ENCODE measurements around the gene CARNS1. TPM values are rescaled to one million over a fixed set of nuclear protein-coding genes. Genes with fewer than 3 reads are reported as not detected.

CARNS1 gene
- polyA plus RNA-seq, 1 of the 3 experiments (the other 2 are of a cell fraction): 0.23 TPM

DNA sequence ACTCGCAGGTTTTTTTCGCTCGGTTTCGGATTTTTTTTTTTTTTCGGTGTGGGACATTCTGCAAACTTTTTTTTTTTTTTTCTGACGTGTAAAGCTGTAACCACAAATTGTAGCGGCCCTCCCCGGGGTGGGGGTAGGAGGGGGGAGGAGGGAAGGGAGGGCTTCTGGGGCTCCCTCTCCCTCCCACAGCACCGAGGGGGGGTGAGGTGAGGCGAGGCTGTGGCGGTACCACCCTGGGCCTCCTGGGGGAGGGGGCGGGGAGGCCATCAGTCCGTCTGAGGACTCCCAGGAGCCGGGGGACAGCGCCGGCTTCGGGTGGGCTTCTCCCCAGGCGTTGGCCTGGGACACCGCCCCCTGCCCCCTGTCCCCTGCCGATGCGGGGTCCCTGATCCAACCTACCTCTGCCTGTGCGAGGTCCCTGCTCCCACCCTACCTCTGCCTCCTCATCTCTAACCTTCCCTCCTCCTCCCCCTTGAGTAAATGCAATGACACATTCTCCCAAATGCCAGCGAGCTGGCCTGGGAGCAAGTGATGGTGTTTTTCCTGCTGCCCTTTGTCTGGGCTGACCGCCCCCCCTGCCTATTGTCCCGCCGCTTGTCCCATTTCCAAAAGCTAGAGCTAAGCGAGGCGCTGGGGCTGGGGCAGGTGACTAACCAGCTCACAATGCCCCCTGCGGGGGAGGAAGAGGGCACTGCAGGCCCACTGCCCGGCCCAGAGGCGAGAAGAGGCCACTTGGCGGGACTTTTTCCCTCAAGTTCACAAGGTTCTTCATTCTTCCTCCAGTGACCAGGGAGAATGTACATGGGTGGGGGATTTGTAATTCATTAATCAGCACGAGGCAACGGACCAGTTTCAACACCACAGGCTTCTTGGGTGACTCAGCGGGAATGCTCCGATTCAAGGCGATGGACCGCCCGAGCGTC lies 41.6 kb upstream of the CARNS1 start (continued):
- TF ChIP-seq, protein P1, sequence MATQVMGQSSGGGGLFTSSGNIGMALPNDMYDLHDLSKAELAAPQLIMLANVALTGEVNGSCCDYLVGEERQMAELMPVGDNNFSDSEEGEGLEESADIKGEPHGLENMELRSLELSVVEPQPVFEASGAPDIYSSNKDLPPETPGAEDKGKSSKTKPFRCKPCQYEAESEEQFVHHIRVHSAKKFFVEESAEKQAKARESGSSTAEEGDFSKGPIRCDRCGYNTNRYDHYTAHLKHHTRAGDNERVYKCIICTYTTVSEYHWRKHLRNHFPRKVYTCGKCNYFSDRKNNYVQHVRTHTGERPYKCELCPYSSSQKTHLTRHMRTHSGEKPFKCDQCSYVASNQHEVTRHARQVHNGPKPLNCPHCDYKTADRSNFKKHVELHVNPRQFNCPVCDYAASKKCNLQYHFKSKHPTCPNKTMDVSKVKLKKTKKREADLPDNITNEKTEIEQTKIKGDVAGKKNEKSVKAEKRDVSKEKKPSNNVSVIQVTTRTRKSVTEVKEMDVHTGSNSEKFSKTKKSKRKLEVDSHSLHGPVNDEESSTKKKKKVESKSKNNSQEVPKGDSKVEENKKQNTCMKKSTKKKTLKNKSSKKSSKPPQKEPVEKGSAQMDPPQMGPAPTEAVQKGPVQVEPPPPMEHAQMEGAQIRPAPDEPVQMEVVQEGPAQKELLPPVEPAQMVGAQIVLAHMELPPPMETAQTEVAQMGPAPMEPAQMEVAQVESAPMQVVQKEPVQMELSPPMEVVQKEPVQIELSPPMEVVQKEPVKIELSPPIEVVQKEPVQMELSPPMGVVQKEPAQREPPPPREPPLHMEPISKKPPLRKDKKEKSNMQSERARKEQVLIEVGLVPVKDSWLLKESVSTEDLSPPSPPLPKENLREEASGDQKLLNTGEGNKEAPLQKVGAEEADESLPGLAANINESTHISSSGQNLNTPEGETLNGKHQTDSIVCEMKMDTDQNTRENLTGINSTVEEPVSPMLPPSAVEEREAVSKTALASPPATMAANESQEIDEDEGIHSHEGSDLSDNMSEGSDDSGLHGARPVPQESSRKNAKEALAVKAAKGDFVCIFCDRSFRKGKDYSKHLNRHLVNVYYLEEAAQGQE (IDR thresholded peaks at IDR 0.05; ENCODE audit: low read depth, low read length): peak; percentile 49; the same call in 1 of the 2 replicates
- TF ChIP-seq ELF1 (IDR thresholded peaks at IDR 0.05) (no peak), EP300 (IDR thresholded peaks at IDR 0.05; ENCODE audit: borderline replicate concordance in 1 of 2, low read depth in 1 of 2, low read length in 1 of 2) (peak in 1 of 2 experiments; percentile 79; a peak in 2 of 4 replicates), TCF12 (IDR thresholded peaks at IDR 0.05) (peak; percentile 85), MEF2A (IDR thresholded peaks at IDR 0.05; ENCODE audit: borderline replicate concordance, low read depth) (peak; percentile 55; the same call in 1 of the 2 replicates), JUND (IDR thresholded peaks at IDR 0.05) (peak; percentile 83), NRF1 (IDR thresholded peaks at IDR 0.05; ENCODE audit: low read depth, low read length) (no peak), NFIC (IDR thresholded peaks at IDR 0.05; ENCODE audit: borderline replicate concordance) (peak; percentile 79), YY1 (IDR thresholded peaks at IDR 0.05; ENCODE audit: low read depth) (peak; percentile 41; the same call in 1 of the 2 replicates), MXI1 (IDR thresholded peaks at IDR 0.05; ENCODE audit: low read depth, low read length) (no peak), FOXM1 (IDR thresholded peaks at IDR 0.05; ENCODE audit: low read depth) (0 out of 2 replicates have a peak, but pooled peaks have one; percentile 40), TEAD4 (IDR thresholded peaks at IDR 0.05; ENCODE audit: borderline replicate concordance, insufficient read depth) (peak; percentile 68), POLR2AphosphoS5 (IDR thresholded peaks at IDR 0.05; ENCODE audit: low read depth, low read length) (peak; percentile 54), RXRA (IDR thresholded peaks at IDR 0.05; ENCODE audit: borderline replicate concordance, low read depth) (peak; percentile 95), FOXJ3 (CRISPR knock-in tag; IDR thresholded peaks at IDR 0.05) (no peak), RCOR1 (IDR thresholded peaks at IDR 0.05; ENCODE audit: low read length) (no peak), SIN3A (IDR thresholded peaks at IDR 0.05; ENCODE audit: borderline replicate concordance, low read depth, low read length) (no peak; the same call in 1 of the 2 replicates)
- TF ChIP-seq, protein P2, sequence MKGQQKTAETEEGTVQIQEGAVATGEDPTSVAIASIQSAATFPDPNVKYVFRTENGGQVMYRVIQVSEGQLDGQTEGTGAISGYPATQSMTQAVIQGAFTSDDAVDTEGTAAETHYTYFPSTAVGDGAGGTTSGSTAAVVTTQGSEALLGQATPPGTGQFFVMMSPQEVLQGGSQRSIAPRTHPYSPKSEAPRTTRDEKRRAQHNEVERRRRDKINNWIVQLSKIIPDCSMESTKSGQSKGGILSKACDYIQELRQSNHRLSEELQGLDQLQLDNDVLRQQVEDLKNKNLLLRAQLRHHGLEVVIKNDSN (IDR thresholded peaks at IDR 0.05; ENCODE audit: borderline replicate concordance, low read depth): no peak
- TF ChIP-seq, protein P3, sequence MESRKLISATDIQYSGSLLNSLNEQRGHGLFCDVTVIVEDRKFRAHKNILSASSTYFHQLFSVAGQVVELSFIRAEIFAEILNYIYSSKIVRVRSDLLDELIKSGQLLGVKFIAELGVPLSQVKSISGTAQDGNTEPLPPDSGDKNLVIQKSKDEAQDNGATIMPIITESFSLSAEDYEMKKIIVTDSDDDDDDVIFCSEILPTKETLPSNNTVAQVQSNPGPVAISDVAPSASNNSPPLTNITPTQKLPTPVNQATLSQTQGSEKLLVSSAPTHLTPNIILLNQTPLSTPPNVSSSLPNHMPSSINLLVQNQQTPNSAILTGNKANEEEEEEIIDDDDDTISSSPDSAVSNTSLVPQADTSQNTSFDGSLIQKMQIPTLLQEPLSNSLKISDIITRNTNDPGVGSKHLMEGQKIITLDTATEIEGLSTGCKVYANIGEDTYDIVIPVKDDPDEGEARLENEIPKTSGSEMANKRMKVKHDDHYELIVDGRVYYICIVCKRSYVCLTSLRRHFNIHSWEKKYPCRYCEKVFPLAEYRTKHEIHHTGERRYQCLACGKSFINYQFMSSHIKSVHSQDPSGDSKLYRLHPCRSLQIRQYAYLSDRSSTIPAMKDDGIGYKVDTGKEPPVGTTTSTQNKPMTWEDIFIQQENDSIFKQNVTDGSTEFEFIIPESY (IDR thresholded peaks at IDR 0.05; ENCODE audit: borderline replicate concordance, low read depth): 0 out of 2 replicates have a peak, but pooled peaks have one; percentile 34
- TF ChIP-seq, protein P4, sequence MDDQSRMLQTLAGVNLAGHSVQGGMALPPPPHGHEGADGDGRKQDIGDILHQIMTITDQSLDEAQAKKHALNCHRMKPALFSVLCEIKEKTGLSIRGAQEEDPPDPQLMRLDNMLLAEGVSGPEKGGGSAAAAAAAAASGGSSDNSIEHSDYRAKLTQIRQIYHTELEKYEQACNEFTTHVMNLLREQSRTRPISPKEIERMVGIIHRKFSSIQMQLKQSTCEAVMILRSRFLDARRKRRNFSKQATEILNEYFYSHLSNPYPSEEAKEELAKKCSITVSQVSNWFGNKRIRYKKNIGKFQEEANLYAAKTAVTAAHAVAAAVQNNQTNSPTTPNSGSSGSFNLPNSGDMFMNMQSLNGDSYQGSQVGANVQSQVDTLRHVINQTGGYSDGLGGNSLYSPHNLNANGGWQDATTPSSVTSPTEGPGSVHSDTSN (IDR thresholded peaks at IDR 0.05): peak; percentile 56
- TF ChIP-seq, protein P5, sequence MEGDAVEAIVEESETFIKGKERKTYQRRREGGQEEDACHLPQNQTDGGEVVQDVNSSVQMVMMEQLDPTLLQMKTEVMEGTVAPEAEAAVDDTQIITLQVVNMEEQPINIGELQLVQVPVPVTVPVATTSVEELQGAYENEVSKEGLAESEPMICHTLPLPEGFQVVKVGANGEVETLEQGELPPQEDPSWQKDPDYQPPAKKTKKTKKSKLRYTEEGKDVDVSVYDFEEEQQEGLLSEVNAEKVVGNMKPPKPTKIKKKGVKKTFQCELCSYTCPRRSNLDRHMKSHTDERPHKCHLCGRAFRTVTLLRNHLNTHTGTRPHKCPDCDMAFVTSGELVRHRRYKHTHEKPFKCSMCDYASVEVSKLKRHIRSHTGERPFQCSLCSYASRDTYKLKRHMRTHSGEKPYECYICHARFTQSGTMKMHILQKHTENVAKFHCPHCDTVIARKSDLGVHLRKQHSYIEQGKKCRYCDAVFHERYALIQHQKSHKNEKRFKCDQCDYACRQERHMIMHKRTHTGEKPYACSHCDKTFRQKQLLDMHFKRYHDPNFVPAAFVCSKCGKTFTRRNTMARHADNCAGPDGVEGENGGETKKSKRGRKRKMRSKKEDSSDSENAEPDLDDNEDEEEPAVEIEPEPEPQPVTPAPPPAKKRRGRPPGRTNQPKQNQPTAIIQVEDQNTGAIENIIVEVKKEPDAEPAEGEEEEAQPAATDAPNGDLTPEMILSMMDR (IDR thresholded peaks at IDR 0.05): peak; percentile 55
